GM12892 (cell line): ENCODE results near the gene YES1.

ENCODE experiments used
- POLR2A ChIP-seq: IDR thresholded peaks from 2 replicates; pipeline ENCODE4 v1.6.1; 2011; ENCODE audit warnings: low read depth, low read length, control low read depth
- TAF1 ChIP-seq: IDR thresholded peaks from 2 replicates; pipeline ENCODE4 v1.6.1; 2011; ENCODE audit warnings: low read depth, mild to moderate bottlenecking, control low read depth, low read length, borderline replicate concordance

DNA sequence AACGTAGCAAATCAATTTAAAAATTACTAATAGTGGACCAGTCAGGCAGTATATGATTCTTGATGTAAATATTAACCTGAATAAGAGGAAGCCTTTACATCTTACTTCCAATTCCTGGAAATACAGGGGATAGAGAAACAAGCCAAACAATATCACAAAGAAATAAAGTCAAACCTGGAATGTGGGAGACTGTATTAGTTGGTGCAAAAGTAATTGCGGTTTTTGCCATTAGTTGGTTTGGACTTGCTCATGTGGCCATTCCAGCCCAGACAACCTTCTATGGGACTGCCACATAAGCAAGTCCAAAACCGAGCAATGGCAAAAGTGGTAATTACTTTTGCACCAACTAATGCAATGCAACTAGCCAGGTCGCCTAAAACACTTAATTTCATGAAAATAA, 38.9 kb upstream of the YES1 start:
- TF ChIP-seq POLR2A: no peak
- TF ChIP-seq TAF1: no peak
